ENCODE data around the gene COL17A1. TPM values are rescaled to one million over a fixed set of nuclear protein-coding genes. Genes with fewer than 3 reads are reported as not detected.

COL17A1 gene
- polyA plus RNA-seq, 2 donors = 80.9 to 87.2 TPM

- no peak overlapping the region for H3K27ac ChIP-seq (ENCODE audit: low read depth in 2 of 2, low read length in 1 of 2)
- WGBS, 2 donors = 71 to 79% methylated on average over 5 of the region's 5 CpGs
- H3K9me3 ChIP-seq (ENCODE audit: control insufficient read depth in 2 of 2, insufficient read depth in 1 of 2, low read depth in 1 of 2, low read length in 1 of 2) = no peaks in the 10 kb centered on the region
- peaks cover 0 to 2% of the 10 kb centered on the region in 2 donors for H3K4me1 ChIP-seq (ENCODE audit: control insufficient read depth in 2 of 2, insufficient read depth in 2 of 2, low read length in 1 of 2)
- no peaks in the 10 kb centered on the region for H3K27me3 ChIP-seq (ENCODE audit: control insufficient read depth in 1 of 2, insufficient read depth in 2 of 2, low read length in 2 of 2)
- no peak overlapping the region for H3K4me3 ChIP-seq (ENCODE audit: low read depth in 1 of 2, low read length in 2 of 2)
- H3K36me3 ChIP-seq (ENCODE audit: control insufficient read depth in 2 of 2, insufficient read depth in 2 of 2, low read length in 1 of 2) = no peaks in the 10 kb centered on the region
Observed at GRCh38 chr10:104077663-104078151, 8.0 kb downstream of the COL17A1 start.

- Histone ChIP-seq H3K4me3 (ENCODE audit: low read depth in 1 of 2, low read length in 2 of 2) (no peak overlapping the region), H3K27ac (ENCODE audit: low read depth in 2 of 2, low read length in 1 of 2) (no peak overlapping the region), H3K4me1 (ENCODE audit: control insufficient read depth in 2 of 2, insufficient read depth in 2 of 2, low read length in 1 of 2) (peaks cover 0 to 2% of the 10 kb centered on the region in 2 donors), H3K27me3 (ENCODE audit: control insufficient read depth in 1 of 2, insufficient read depth in 2 of 2, low read length in 2 of 2) (no peaks in the 10 kb centered on the region), H3K9me3 (ENCODE audit: control insufficient read depth in 2 of 2, insufficient read depth in 1 of 2, low read depth in 1 of 2, low read length in 1 of 2) (no peaks in the 10 kb centered on the region), H3K36me3 (ENCODE audit: control insufficient read depth in 2 of 2, insufficient read depth in 2 of 2, low read length in 1 of 2) (no peaks in the 10 kb centered on the region)
- 57% methylated on average over 3 of the region's 3 CpGs for WGBS, 2 donors
Observed at GRCh38 chr10:104077247-104077646, 8.4 kb downstream of the COL17A1 start.

GRCh38 chr10:104076743-104077160 lies 8.9 kb downstream of the COL17A1 start:
- Histone ChIP-seq H3K36me3 (ENCODE audit: control insufficient read depth in 2 of 2, insufficient read depth in 2 of 2, low read length in 1 of 2) (peaks cover 0 to 1% of the 10 kb centered on the region in 2 donors), H3K27ac (ENCODE audit: low read depth in 2 of 2, low read length in 1 of 2) (no peak overlapping the region), H3K4me3 (ENCODE audit: low read depth in 1 of 2, low read length in 2 of 2) (no peak overlapping the region), H3K9me3 (ENCODE audit: control insufficient read depth in 2 of 2, insufficient read depth in 1 of 2, low read depth in 1 of 2, low read length in 1 of 2) (no peaks in the 10 kb centered on the region), H3K27me3 (ENCODE audit: control insufficient read depth in 1 of 2, insufficient read depth in 2 of 2, low read length in 2 of 2) (no peaks in the 10 kb centered on the region), H3K4me1 (ENCODE audit: control insufficient read depth in 2 of 2, insufficient read depth in 2 of 2, low read length in 1 of 2) (peaks cover 0 to 2% of the 10 kb centered on the region in 2 donors)
- WGBS, 2 donors = 26 to 33% methylated on average over 3 of the region's 3 CpGs

- H3K4me3 ChIP-seq (ENCODE audit: low read depth in 1 of 2, low read length in 2 of 2) = no peak overlapping the region
- H3K27me3 ChIP-seq (ENCODE audit: control insufficient read depth in 1 of 2, insufficient read depth in 2 of 2, low read length in 2 of 2) = no peaks in the 10 kb centered on the region
- H3K9me3 ChIP-seq (ENCODE audit: control insufficient read depth in 2 of 2, insufficient read depth in 1 of 2, low read depth in 1 of 2, low read length in 1 of 2) = no peaks in the 10 kb centered on the region
- WGBS, 2 donors = 77 to 79% methylated on average over 6 of the region's 6 CpGs
- peaks cover 0 to 1% of the 10 kb centered on the region in 2 donors for H3K36me3 ChIP-seq (ENCODE audit: control insufficient read depth in 2 of 2, insufficient read depth in 2 of 2, low read length in 1 of 2)
- H3K27ac ChIP-seq (ENCODE audit: low read depth in 2 of 2, low read length in 1 of 2) = no peak overlapping the region
- peaks cover 0 to 2% of the 10 kb centered on the region in 2 donors for H3K4me1 ChIP-seq (ENCODE audit: control insufficient read depth in 2 of 2, insufficient read depth in 2 of 2, low read length in 1 of 2)
Observed at GRCh38 chr10:104074505-104074904, 11.2 kb downstream of the COL17A1 start.

- H3K4me1 ChIP-seq (ENCODE audit: control insufficient read depth in 2 of 2, insufficient read depth in 2 of 2, low read length in 1 of 2) = peaks cover 0 to 1% of the 10 kb centered on the region in 2 donors
- H3K36me3 ChIP-seq (ENCODE audit: control insufficient read depth in 2 of 2, insufficient read depth in 2 of 2, low read length in 1 of 2) = peaks cover 0 to 1% of the 10 kb centered on the region in 2 donors
- H3K27ac ChIP-seq (ENCODE audit: low read depth in 2 of 2, low read length in 1 of 2) = no peak overlapping the region
- no peaks in the 10 kb centered on the region for H3K27me3 ChIP-seq (ENCODE audit: control insufficient read depth in 1 of 2, insufficient read depth in 2 of 2, low read length in 2 of 2)
- no peaks in the 10 kb centered on the region for H3K9me3 ChIP-seq (ENCODE audit: control insufficient read depth in 2 of 2, insufficient read depth in 1 of 2, low read depth in 1 of 2, low read length in 1 of 2)
- no peak overlapping the region for H3K4me3 ChIP-seq (ENCODE audit: low read depth in 1 of 2, low read length in 2 of 2)
- whole genome bisulfite sequencing, 2 donors = 61 to 64% methylated on average over 5 of the region's 5 CpGs
Observed at GRCh38 chr10:104072786-104073185, 12.9 kb downstream of the COL17A1 start.

- WGBS, 2 donors = 49 to 56% methylated on average over 6 of the region's 6 CpGs
Observed at GRCh38 chr10:104069613-104070012, 16.1 kb downstream of the COL17A1 start.

GRCh38 chr10:104067525-104067924 lies 18.2 kb downstream of the COL17A1 start:
- no peaks in the 10 kb centered on the region for H3K9me3 ChIP-seq (ENCODE audit: control insufficient read depth in 2 of 2, insufficient read depth in 1 of 2, low read depth in 1 of 2, low read length in 1 of 2)
- H3K4me1 ChIP-seq (ENCODE audit: control insufficient read depth in 2 of 2, insufficient read depth in 2 of 2, low read length in 1 of 2) = no peaks in the 10 kb centered on the region
- H3K27ac ChIP-seq (ENCODE audit: low read depth in 2 of 2, low read length in 1 of 2) = no peak overlapping the region
- H3K4me3 ChIP-seq (ENCODE audit: low read depth in 1 of 2, low read length in 2 of 2) = no peak overlapping the region
- peaks cover 0 to 7% of the 10 kb centered on the region in 2 donors for H3K36me3 ChIP-seq (ENCODE audit: control insufficient read depth in 2 of 2, insufficient read depth in 2 of 2, low read length in 1 of 2)
- peaks cover 0 to 4% of the 10 kb centered on the region in 2 donors for H3K27me3 ChIP-seq (ENCODE audit: control insufficient read depth in 1 of 2, insufficient read depth in 2 of 2, low read length in 2 of 2)
- WGBS, 2 donors = 56 to 57% methylated on average over 12 of the region's 12 CpGs

More at GRCh38 chr10:104069613-104070012, 16.1 kb downstream of the COL17A1 start:
- H3K27ac ChIP-seq (ENCODE audit: low read depth in 2 of 2, low read length in 1 of 2) = no peak overlapping the region
- no peaks in the 10 kb centered on the region for H3K4me1 ChIP-seq (ENCODE audit: control insufficient read depth in 2 of 2, insufficient read depth in 2 of 2, low read length in 1 of 2)
- H3K36me3 ChIP-seq (ENCODE audit: control insufficient read depth in 2 of 2, insufficient read depth in 2 of 2, low read length in 1 of 2) = peaks cover 0 to 1% of the 10 kb centered on the region in 2 donors
- H3K4me3 ChIP-seq (ENCODE audit: low read depth in 1 of 2, low read length in 2 of 2) = no peak overlapping the region
- H3K27me3 ChIP-seq (ENCODE audit: control insufficient read depth in 1 of 2, insufficient read depth in 2 of 2, low read length in 2 of 2) = peaks cover 0 to 2% of the 10 kb centered on the region in 2 donors
- H3K9me3 ChIP-seq (ENCODE audit: control insufficient read depth in 2 of 2, insufficient read depth in 1 of 2, low read depth in 1 of 2, low read length in 1 of 2) = no peaks in the 10 kb centered on the region

GRCh38 chr10:104066945-104067344 lies 18.7 kb downstream of the COL17A1 start:
- peaks cover 0 to 4% of the 10 kb centered on the region in 2 donors for H3K27me3 ChIP-seq (ENCODE audit: control insufficient read depth in 1 of 2, insufficient read depth in 2 of 2, low read length in 2 of 2)
- H3K27ac ChIP-seq (ENCODE audit: low read depth in 2 of 2, low read length in 1 of 2) = no peak overlapping the region
- WGBS, 2 donors = 69 to 78% methylated on average over 7 of the region's 7 CpGs
- no peaks in the 10 kb centered on the region for H3K9me3 ChIP-seq (ENCODE audit: control insufficient read depth in 2 of 2, insufficient read depth in 1 of 2, low read depth in 1 of 2, low read length in 1 of 2)
- no peak overlapping the region for H3K4me3 ChIP-seq (ENCODE audit: low read depth in 1 of 2, low read length in 2 of 2)
- no peaks in the 10 kb centered on the region for H3K4me1 ChIP-seq (ENCODE audit: control insufficient read depth in 2 of 2, insufficient read depth in 2 of 2, low read length in 1 of 2)
- peaks cover 0 to 5% of the 10 kb centered on the region in 2 donors for H3K36me3 ChIP-seq (ENCODE audit: control insufficient read depth in 2 of 2, insufficient read depth in 2 of 2, low read length in 1 of 2)

- Histone ChIP-seq H3K9me3 (ENCODE audit: control insufficient read depth in 2 of 2, insufficient read depth in 1 of 2, low read depth in 1 of 2, low read length in 1 of 2) (no peaks in the 10 kb centered on the region), H3K4me3 (ENCODE audit: low read depth in 1 of 2, low read length in 2 of 2) (no peak overlapping the region), H3K4me1 (ENCODE audit: control insufficient read depth in 2 of 2, insufficient read depth in 2 of 2, low read length in 1 of 2) (no peaks in the 10 kb centered on the region), H3K36me3 (ENCODE audit: control insufficient read depth in 2 of 2, insufficient read depth in 2 of 2, low read length in 1 of 2) (peaks cover 0 to 5% of the 10 kb centered on the region in 2 donors), H3K27me3 (ENCODE audit: control insufficient read depth in 1 of 2, insufficient read depth in 2 of 2, low read length in 2 of 2) (peaks cover 0 to 4% of the 10 kb centered on the region in 2 donors), H3K27ac (ENCODE audit: low read depth in 2 of 2, low read length in 1 of 2) (no peak overlapping the region)
- 55 to 65% methylated on average over 1 of the region's 1 CpG for WGBS, 2 donors
Observed at GRCh38 chr10:104065748-104066147, 19.9 kb downstream of the COL17A1 start.

GRCh38 chr10:104061196-104061595 lies 24.5 kb downstream of the COL17A1 start:
- 81 to 86% methylated on average over 6 of the region's 6 CpGs for WGBS, 2 donors
- Histone ChIP-seq H3K9me3 (ENCODE audit: control insufficient read depth in 2 of 2, insufficient read depth in 1 of 2, low read depth in 1 of 2, low read length in 1 of 2) (no peaks in the 10 kb centered on the region), H3K27me3 (ENCODE audit: control insufficient read depth in 1 of 2, insufficient read depth in 2 of 2, low read length in 2 of 2) (peaks cover 0 to 4% of the 10 kb centered on the region in 2 donors), H3K36me3 (ENCODE audit: control insufficient read depth in 2 of 2, insufficient read depth in 2 of 2, low read length in 1 of 2) (peaks cover 0 to 5% of the 10 kb centered on the region in 2 donors), H3K27ac (ENCODE audit: low read depth in 2 of 2, low read length in 1 of 2) (no peak overlapping the region), H3K4me1 (ENCODE audit: control insufficient read depth in 2 of 2, insufficient read depth in 2 of 2, low read length in 1 of 2) (no peaks in the 10 kb centered on the region), H3K4me3 (ENCODE audit: low read depth in 1 of 2, low read length in 2 of 2) (no peak overlapping the region)

Data from esophagus (tissue), 2 donors.